ENCODE data around the gene MKLN1. TPM values are rescaled to one million over a fixed set of nuclear protein-coding genes. Genes with fewer than 3 reads are reported as not detected.

The MKLN1 gene
- total and polyA plus RNA-seq, 3 donors from 2014 or later: 42.1 to 87.9 (median 82.4) TPM

GRCh38 chr7:131466735-131467365, 139.2 kb downstream of the MKLN1 start:
- DNase-seq: no peak
- Histone ChIP-seq H3K36me3 (ENCODE audit: low read depth, missing control alignments) (no peaks in the 10 kb centered on the region), H3K4me3 (no peak overlapping the region), H3K4me1 (no peaks in the 10 kb centered on the region), H3K9me3 (no peaks in the 10 kb centered on the region), H3K27ac (no peak overlapping the region), H3K27me3 (no peaks in the 10 kb centered on the region)
- TF ChIP-seq POLR2A (IDR thresholded peaks at IDR 0.05): no peak
- TF ChIP-seq, protein P1, sequence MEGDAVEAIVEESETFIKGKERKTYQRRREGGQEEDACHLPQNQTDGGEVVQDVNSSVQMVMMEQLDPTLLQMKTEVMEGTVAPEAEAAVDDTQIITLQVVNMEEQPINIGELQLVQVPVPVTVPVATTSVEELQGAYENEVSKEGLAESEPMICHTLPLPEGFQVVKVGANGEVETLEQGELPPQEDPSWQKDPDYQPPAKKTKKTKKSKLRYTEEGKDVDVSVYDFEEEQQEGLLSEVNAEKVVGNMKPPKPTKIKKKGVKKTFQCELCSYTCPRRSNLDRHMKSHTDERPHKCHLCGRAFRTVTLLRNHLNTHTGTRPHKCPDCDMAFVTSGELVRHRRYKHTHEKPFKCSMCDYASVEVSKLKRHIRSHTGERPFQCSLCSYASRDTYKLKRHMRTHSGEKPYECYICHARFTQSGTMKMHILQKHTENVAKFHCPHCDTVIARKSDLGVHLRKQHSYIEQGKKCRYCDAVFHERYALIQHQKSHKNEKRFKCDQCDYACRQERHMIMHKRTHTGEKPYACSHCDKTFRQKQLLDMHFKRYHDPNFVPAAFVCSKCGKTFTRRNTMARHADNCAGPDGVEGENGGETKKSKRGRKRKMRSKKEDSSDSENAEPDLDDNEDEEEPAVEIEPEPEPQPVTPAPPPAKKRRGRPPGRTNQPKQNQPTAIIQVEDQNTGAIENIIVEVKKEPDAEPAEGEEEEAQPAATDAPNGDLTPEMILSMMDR (IDR thresholded peaks at IDR 0.05): no peak
- intact Hi-C loops (cut with DNase I; ENCODE audit: low total_unique reads): no loop called here
- 93 to 97% methylated on average over 12 of the region's 12 CpGs for WGBS, 2 donors

DNA sequence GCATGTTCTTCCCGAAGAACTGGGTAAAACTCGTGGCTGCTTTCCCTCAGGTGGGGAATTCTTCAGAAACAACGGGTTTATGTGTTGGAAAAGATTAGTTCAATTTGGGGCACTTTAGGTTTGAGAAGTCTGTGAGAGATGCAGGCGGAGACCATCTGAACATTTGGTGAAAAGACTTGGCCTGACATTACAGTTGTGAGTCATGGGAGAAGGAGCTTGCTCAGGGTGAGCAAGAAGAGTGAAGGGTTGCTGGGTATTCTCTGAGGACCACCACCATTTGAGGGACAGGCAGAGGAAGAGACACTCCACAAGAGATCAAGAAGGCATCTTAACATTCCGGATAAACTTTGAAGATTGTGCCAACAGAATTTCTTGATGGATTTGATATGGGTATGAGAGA, 140.1 kb downstream of the MKLN1 start:
- H3K27ac ChIP-seq: peak overlapping the region in 1 of 2 donors; percentile 0
- 91 to 96% methylated on average over 5 of the region's 5 CpGs for WGBS, 2 donors
- H3K4me1 ChIP-seq: no peaks in the 10 kb centered on the region
- H3K27me3 ChIP-seq: no peaks in the 10 kb centered on the region
- no peaks in the 10 kb centered on the region for H3K36me3 ChIP-seq (ENCODE audit: low read depth, missing control alignments)
- intact Hi-C loops (cut with DNase I; ENCODE audit: low total_unique reads): no loop called here
- H3K4me3 ChIP-seq: no peak overlapping the region
- TF ChIP-seq, protein P1 (IDR thresholded peaks at IDR 0.05): no peak
- no peak for TF ChIP-seq POLR2A (IDR thresholded peaks at IDR 0.05)
- H3K9me3 ChIP-seq: no peaks in the 10 kb centered on the region
- DNase-seq: no peak

DNA sequence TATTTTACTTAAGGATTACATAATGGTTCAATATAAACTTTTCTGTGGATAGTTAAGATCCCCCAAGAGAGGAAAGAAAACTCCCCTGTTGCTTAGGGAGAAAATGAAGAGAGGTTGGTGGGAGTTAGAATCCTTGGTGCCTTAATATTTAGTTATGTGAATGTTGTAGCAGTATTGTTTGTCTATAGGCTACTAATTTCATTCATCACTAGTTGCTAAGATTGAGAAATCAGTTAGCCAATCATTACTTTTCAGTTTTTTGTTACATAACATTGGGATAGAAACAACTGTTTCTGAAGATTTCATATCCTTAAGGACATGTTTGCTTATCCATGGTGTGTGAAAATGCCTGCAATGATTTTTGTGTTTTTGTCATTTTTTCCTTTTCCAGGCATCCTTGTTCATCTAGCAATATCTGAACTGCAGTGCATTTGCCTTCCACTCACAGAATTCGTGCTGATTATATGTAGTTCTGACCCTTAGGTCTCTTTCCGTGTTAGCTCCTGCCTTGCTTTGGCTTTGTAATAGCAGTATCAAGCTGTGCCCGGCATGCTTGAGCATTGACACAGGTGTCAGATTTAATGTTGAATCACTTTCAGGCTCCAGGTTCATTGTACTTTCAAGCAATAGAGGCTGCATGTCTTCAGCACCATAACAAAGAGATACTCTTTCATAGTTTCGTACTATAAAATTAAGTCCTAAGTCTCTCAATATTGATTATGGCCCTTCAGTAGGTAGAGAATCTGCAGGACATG, 143.8 kb downstream of the MKLN1 start:
- TF ChIP-seq, protein P1 (IDR thresholded peaks at IDR 0.05): no peak
- TF ChIP-seq POLR2A (IDR thresholded peaks at IDR 0.05): no peak
- no peaks in the 10 kb centered on the region for H3K9me3 ChIP-seq
- WGBS, 2 donors: 61 to 69% methylated on average over 4 of the region's 4 CpGs
- H3K4me3 ChIP-seq: no peak overlapping the region
- H3K4me1 ChIP-seq: no peaks in the 10 kb centered on the region
- H3K27ac ChIP-seq: peak overlapping the region in 1 of 2 donors; percentile 75
- no peak for DNase-seq
- H3K36me3 ChIP-seq (ENCODE audit: low read depth, missing control alignments): no peaks in the 10 kb centered on the region
- H3K27me3 ChIP-seq: no peaks in the 10 kb centered on the region
- intact Hi-C loops (cut with DNase I; ENCODE audit: low total_unique reads): no loop called here

GRCh38 chr7:131476740-131477139, 149.1 kb downstream of the MKLN1 start:
- 89 to 92% methylated on average over 2 of the region's 2 CpGs for WGBS, 2 donors
- Histone ChIP-seq H3K27me3 (no peaks in the 10 kb centered on the region), H3K9me3 (no peaks in the 10 kb centered on the region), H3K4me3 (no peak overlapping the region), H3K4me1 (no peaks in the 10 kb centered on the region), H3K36me3 (ENCODE audit: low read depth, missing control alignments) (no peaks in the 10 kb centered on the region), H3K27ac (no peak overlapping the region)
- DNase-seq: no peak
- intact Hi-C loops (cut with DNase I; ENCODE audit: low total_unique reads): no loop called here
- TF ChIP-seq, protein P1 (IDR thresholded peaks at IDR 0.05): no peak
- no peak for TF ChIP-seq POLR2A (IDR thresholded peaks at IDR 0.05)
